LNCAP (cell line): ENCODE measurements around the gene MVB12B.

Experiments used
- TF ChIP-seq, protein P1 (sequence below): fragments of 450-650 bp; IDR thresholded peaks from 2 replicates; pipeline ENCODE4 v1.5.1; 2017; ENCODE audit warnings: mild to moderate bottlenecking

The MVB12B gene

GRCh38 chr9:126371007-126371870 lies 44.6 kb downstream of the MVB12B start:
- TF ChIP-seq, protein P1, sequence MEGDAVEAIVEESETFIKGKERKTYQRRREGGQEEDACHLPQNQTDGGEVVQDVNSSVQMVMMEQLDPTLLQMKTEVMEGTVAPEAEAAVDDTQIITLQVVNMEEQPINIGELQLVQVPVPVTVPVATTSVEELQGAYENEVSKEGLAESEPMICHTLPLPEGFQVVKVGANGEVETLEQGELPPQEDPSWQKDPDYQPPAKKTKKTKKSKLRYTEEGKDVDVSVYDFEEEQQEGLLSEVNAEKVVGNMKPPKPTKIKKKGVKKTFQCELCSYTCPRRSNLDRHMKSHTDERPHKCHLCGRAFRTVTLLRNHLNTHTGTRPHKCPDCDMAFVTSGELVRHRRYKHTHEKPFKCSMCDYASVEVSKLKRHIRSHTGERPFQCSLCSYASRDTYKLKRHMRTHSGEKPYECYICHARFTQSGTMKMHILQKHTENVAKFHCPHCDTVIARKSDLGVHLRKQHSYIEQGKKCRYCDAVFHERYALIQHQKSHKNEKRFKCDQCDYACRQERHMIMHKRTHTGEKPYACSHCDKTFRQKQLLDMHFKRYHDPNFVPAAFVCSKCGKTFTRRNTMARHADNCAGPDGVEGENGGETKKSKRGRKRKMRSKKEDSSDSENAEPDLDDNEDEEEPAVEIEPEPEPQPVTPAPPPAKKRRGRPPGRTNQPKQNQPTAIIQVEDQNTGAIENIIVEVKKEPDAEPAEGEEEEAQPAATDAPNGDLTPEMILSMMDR, result no peak

GRCh38 chr9:126372716-126373115 lies 46.1 kb downstream of the MVB12B start:
- TF ChIP-seq, protein P1, result no peak

DNA sequence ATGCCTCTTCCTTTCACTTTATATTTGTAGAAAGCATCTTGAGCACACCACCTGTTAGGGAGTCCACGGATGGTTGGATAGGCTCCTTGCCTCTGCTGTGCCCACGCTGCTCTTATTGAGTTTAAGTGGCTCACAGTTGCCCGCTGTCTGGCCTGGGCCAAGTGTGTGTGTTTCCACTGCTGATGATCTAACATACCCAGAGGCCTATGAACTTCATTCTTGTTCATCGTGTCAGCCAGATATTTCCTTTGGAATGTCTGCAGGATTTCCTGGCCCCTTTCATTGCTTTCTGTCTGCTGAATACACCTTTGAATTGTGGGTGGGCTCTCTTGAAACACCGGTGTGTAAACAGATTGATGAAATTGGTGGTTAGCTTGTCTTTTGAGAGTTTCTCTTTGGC lies 46.6 kb downstream of the MVB12B start:
- TF ChIP-seq, protein P1, result no peak

- TF ChIP-seq, protein P1, result no peak
Measured at GRCh38 chr9:126374366-126374781, 47.7 kb downstream of the MVB12B start.

GRCh38 chr9:126375386-126375785 lies 48.8 kb downstream of the MVB12B start:
- TF ChIP-seq, protein P1, result no peak

DNA sequence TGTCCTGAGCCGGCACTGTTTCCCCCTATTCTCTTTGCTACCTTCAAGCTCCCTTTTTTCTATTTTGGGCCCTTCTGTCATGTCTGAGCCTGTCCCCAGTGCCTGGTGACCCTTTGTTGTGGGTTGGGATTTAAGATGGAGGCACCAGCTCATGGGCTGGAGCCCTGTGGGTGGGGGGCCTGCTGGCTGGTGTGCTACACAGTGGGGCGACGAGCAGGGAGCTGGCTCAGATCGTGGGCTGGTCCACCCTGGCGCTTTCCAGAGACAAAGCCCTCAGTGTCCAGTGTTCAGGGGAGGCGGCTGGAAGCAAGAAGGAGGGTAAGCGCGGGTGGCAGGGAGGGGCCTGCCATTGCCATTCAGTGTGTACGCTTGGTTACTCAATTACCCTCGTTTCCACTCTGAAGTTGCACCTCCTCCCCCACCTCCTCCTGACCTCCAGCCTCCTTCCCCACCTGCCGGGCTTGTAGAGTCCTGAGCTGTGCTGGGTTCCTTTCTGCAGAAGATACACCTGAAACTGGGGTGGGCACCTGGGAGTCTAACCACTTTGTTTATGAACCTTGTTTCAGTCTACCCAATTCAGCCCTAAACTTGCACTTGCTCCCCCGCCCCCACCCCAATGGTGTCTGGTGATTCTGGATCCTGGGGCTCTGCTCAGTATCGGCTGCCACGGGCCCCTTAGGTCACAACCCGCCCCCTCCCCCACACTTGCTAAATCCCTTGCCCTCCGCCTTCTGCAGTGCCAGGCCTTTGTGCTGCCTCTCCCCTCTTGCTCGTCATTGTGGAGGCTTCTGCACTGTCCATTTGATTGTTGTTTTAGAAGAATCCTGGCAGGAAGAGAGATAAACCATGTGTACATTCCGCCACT lies 49.9 kb downstream of the MVB12B start:
- TF ChIP-seq, protein P1, result no peak

DNA sequence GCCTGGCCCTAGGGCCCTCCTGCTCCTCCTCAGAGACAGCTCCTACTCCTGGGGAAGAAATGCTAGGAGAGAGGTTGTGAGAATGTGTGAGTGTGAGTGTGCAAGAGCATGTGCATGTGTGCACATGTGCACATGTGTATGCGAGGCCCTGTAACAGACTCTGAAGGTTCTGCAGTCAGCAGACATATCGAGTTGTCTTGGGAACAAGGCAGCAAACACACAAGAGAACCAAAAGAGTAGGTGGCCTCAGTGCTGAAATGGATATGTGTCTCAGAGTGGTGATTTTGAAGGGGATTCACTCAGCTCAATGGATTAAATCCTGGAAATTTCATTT lies 50.5 kb downstream of the MVB12B start:
- TF ChIP-seq, protein P1, result no peak
